K562 (cell line): ENCODE data around the gene COL9A3. TPM values are rescaled to one million over a fixed set of nuclear protein-coding genes. Genes with fewer than 3 reads are reported as not detected.
A peak's percentile ranks its signal among the peaks of the same experiment; 100 is the strongest.

Experiments
- ATAC-seq: fragments of 200-7000 bp; cut with Tn5 transposase; 3 replicates; pipeline ENCODE4 v1.9.1; 2020; ENCODE audit warnings: moderate library complexity
- BruUV-seq: library from RNA; stranded (reverse); fragments of 400-500 nt; replicated peaks from 2 replicates; lab custom pipeline; 2021; lab: Mats Ljungman, UMichigan
- CTCF ChIA-PET: fragments of 300-600 bp; formaldehyde crosslinking; extraction: SDS; loops from one replicate; lab custom pipeline; 2021; ENCODE audit warnings: low intra/inter-chr PET ratio; lab: Yijun Ruan, JAX
- POLR2A ChIA-PET: fragments of 300-600, 350-650 bp; sonication (Branson Sonifier 250); formaldehyde crosslinking; extraction: SDS; loops from one replicate; lab custom pipeline; 2021; ENCODE audit warnings: antibody characterized with exemption, inconsistent platforms; lab: Yijun Ruan, JAX
- DNase-seq, 4 experiments: peaks; one replicate each; pipeline versions ENCODE4 v3.0.0 to v3.0.0-alpha.2; 2011 to 2018; ENCODE audit warnings: low spot score in 3 of 4, mixed read lengths in 3 of 4; ENCODE audit errors: extremely low read depth in 1 of 4
- FAIRE-seq: peaks from 2 replicates; lab custom pipeline; 2011; peaks lifted over from hg19 to GRCh38; lab: Jason Lieb, UNC
- H2AFZ ChIP-seq: 2 replicates; pipeline ENCODE4 v1.6.0; 2011; ENCODE audit warnings: low read depth, low read length, control low read depth, inconsistent platforms
- H3K27ac ChIP-seq: fragments of 200-600 bp; 3 replicates; pipeline ENCODE4 v1.8.0; 2011; ENCODE audit warnings: low read depth, mild to moderate bottlenecking, control low read depth, inconsistent platforms, low read length, moderate library complexity, mixed read lengths; ENCODE audit errors: extremely low read depth
- H3K27me3 ChIP-seq, 2 experiments: fragments of 300-600 bp in 1 of 2; 2 replicates in 1 of 2; 3 replicates in 1 of 2; pipeline versions ENCODE4 v1.6.0 to v1.8.0; 2011; ENCODE audit warnings: inconsistent platforms in 2 of 2, low read length in 2 of 2, mild to moderate bottlenecking in 1 of 2, mixed read lengths in 1 of 2, moderate library complexity in 1 of 2; ENCODE audit not compliant: control insufficient read depth in 2 of 2, insufficient read depth in 2 of 2
- H3K36me3 ChIP-seq: fragments of 300-600 bp; 3 replicates; pipeline ENCODE4 v1.8.0; 2011; ENCODE audit warnings: mild to moderate bottlenecking, low read length, inconsistent platforms; ENCODE audit not compliant: control insufficient read depth, insufficient read depth
- H3K4me1 ChIP-seq, 2 experiments: fragments of 200-600 bp in 1 of 2; replicated peaks in 1 of 2; 2 replicates in 1 of 2; 3 replicates in 1 of 2; pipeline versions ENCODE4 v1.5.1 to v1.8.0; 2011; ENCODE audit warnings: inconsistent platforms in 2 of 2, low read length in 2 of 2, mild to moderate bottlenecking in 1 of 2, mixed read lengths in 1 of 2, moderate library complexity in 1 of 2; ENCODE audit not compliant: control insufficient read depth in 2 of 2, insufficient read depth in 2 of 2
- H3K4me2 ChIP-seq: 2 replicates; pipeline ENCODE4 v1.6.1; 2011; ENCODE audit warnings: low read length, control low read depth, inconsistent platforms, mixed read lengths; ENCODE audit not compliant: insufficient read depth
- H3K4me3 ChIP-seq: fragments of 200-600 bp; sonication (generic), shearing (Covaris generic); 2 replicates; pipeline ENCODE4 v1.5.1; 2016; ENCODE audit warnings: control low read depth, inconsistent platforms
- H3K79me2 ChIP-seq: fragments of 200-600 bp; 3 replicates; pipeline ENCODE4 v1.8.0; 2011; ENCODE audit warnings: low read length, inconsistent platforms; ENCODE audit not compliant: control insufficient read depth, insufficient read depth
- H3K9ac ChIP-seq, 2 experiments: 2 replicates each; pipeline versions ENCODE4 v1.6.0 to v1.6.1; 2011; ENCODE audit warnings: low read depth in 2 of 2, low read length in 2 of 2, control low read depth in 1 of 2, inconsistent platforms in 1 of 2, mild to moderate bottlenecking in 1 of 2, mixed read lengths in 1 of 2; ENCODE audit not compliant: insufficient read depth in 1 of 2
- H3K9me1 ChIP-seq: one replicate; pipeline ENCODE4 v1.6.0; 2011; ENCODE audit warnings: inconsistent platforms, mild to moderate bottlenecking, low read length, moderate library complexity; ENCODE audit not compliant: control insufficient read depth, insufficient read depth
- H3K9me3 ChIP-seq: replicated peaks from 2 replicates; pipeline ENCODE4 v1.5.1; 2011; ENCODE audit warnings: low read depth, low read length, inconsistent platforms; ENCODE audit not compliant: control insufficient read depth, insufficient read depth
- H4K20me1 ChIP-seq: replicated peaks from 2 replicates; pipeline ENCODE4 v1.6.1; 2011; ENCODE audit warnings: low read length, inconsistent platforms, mixed read lengths; ENCODE audit not compliant: control insufficient read depth, insufficient read depth
- ATF6 ChIP-seq: sonication (generic); formaldehyde crosslinking; IDR thresholded peaks from 2 replicates; pipeline ENCODE4 v1.4.0; 2020; ENCODE audit warnings: mild to moderate bottlenecking, missing genetic modification reagents
- BRCA1 ChIP-seq, 2 experiments: fragments of 450-650 bp in 1 of 2; sonication (generic) in 1 of 2; formaldehyde crosslinking in 1 of 2; IDR thresholded peaks; 2 replicates each; pipeline versions ENCODE4 v1.5.0 to v1.6.1; 2017 to 2020; ENCODE audit warnings: mild to moderate bottlenecking in 1 of 2, missing genetic modification reagents in 1 of 2
- CBFA2T3 ChIP-seq: fragments of 450-650 bp; IDR thresholded peaks from 2 replicates; pipeline ENCODE4 v1.6.1; 2017
- CEBPG ChIP-seq, 3 experiments: fragments of 200-800 bp in 1 of 3; sonication (Bioruptor generic) in 1 of 3; sonication (generic) in 1 of 3; formaldehyde crosslinking in 1 of 3; IDR thresholded peaks in 2 of 3; conservative IDR thresholded peaks in 1 of 3; 2 replicates each; pipeline versions ENCODE4 v1.6.1 to v1.8.0; 2016 to 2022; ENCODE audit warnings: missing compliant biosample characterization in 2 of 3, missing genetic modification characterization in 2 of 3, mild to moderate bottlenecking in 1 of 3, missing genetic modification reagents in 1 of 3
- CREB3L1 ChIP-seq: fragments of 450-650 bp; IDR thresholded peaks from 2 replicates; pipeline ENCODE4 v1.6.1; 2014; ENCODE audit warnings: low read depth, mild to moderate bottlenecking, moderate library complexity, borderline replicate concordance
- FOS ChIP-seq: IDR thresholded peaks from 3 replicates; pipeline ENCODE4 v1.6.1; 2011; ENCODE audit not compliant: insufficient read length; ENCODE audit errors: extremely low read depth
- FOSL1 ChIP-seq: fragments of 200-800 bp; sonication (Bioruptor generic); conservative IDR thresholded peaks from 2 replicates; pipeline ENCODE4 v1.6.1; 2016; ENCODE audit warnings: missing genetic modification characterization, missing compliant biosample characterization
- FOXJ2 ChIP-seq: fragments of 200-800 bp; sonication (Bioruptor generic); IDR thresholded peaks from 2 replicates; pipeline ENCODE4 v1.6.1; 2016; ENCODE audit warnings: missing genetic modification characterization, missing compliant biosample characterization
- KAT8 ChIP-seq: fragments of 450-650 bp; IDR thresholded peaks from 2 replicates; pipeline ENCODE4 v1.6.1; 2016; ENCODE audit warnings: low read depth, mild to moderate bottlenecking
- MYBL2 ChIP-seq, 2 experiments: fragments of 450-650 bp in 1 of 2; sonication (generic) in 1 of 2; formaldehyde crosslinking in 1 of 2; IDR thresholded peaks; 2 replicates each; pipeline versions ENCODE4 v1.6.1 to v1.8.1; 2017 to 2022; ENCODE audit warnings: borderline replicate concordance in 1 of 2, inconsistent platforms in 1 of 2, low read depth in 1 of 2, mild to moderate bottlenecking in 1 of 2, missing genetic modification reagents in 1 of 2, moderate library complexity in 1 of 2
- NBN ChIP-seq: fragments of 450-650 bp; IDR thresholded peaks from 2 replicates; pipeline ENCODE4 v1.6.1; 2016; ENCODE audit warnings: low read depth, mild to moderate bottlenecking
- POLR2AphosphoS5 ChIP-seq: IDR thresholded peaks from 2 replicates; pipeline ENCODE4 v1.6.1; 2011; ENCODE audit warnings: mild to moderate bottlenecking, low read depth, low read length, moderate library complexity; ENCODE audit not compliant: control insufficient read depth, insufficient read depth
- POLR2B ChIP-seq: fragments of 450-650 bp; IDR thresholded peaks from 2 replicates; pipeline ENCODE4 v1.6.1; 2018; ENCODE audit warnings: low read depth; ENCODE audit not compliant: partially characterized antibody
- RBM15 ChIP-seq: fragments of 200-400 bp; formaldehyde crosslinking; IDR thresholded peaks from 2 replicates; pipeline ENCODE4 v1.6.1; 2018; ENCODE audit warnings: mild to moderate bottlenecking, low read length, moderate library complexity; ENCODE audit not compliant: insufficient read depth
- USF1 ChIP-seq: sonication (generic); formaldehyde crosslinking; IDR thresholded peaks from 2 replicates; pipeline ENCODE4 v1.9.0; 2022; ENCODE audit warnings: mild to moderate bottlenecking, missing genetic modification reagents
- ZNF184 ChIP-seq: sonication (generic); formaldehyde crosslinking; IDR thresholded peaks from 2 replicates; pipeline ENCODE4 v1.5.0; 2020; ENCODE audit warnings: missing genetic modification reagents
- ZNF311 ChIP-seq: fragments of 250-450 bp; sonication (Bioruptor Pico); IDR thresholded peaks from 2 replicates; pipeline ENCODE4 v1.4.0; 2020; ENCODE audit warnings: mild to moderate bottlenecking, moderate library complexity
- WGBS: fragments of 100-300 bp; shearing (Covaris generic); methylation state at CpG from one replicate; pipeline ENCODE4 v1.1.6; 2016; ENCODE audit warnings: low coverage, mixed read lengths; ENCODE audit not compliant: insufficient coverage; ENCODE audit errors: missing lambda C conversion rate; 5-methylcytosine and 5-hydroxymethylcytosine counted together
- in situ Hi-C: fragments of 300-500 bp; cut with MboI; formaldehyde crosslinking; loops from 4 replicates; pipeline ENCODE4 v1.15.0; 2018; ENCODE audit warnings: inconsistent platforms, mixed read lengths
- intact Hi-C: fragments of 100-400 bp; cut with micrococcal nuclease; formaldehyde crosslinking; loops from 2 replicates; pipeline ENCODE4 v1.14.2; 2022
- polyA plus RNA-seq, 8 experiments: library from polyadenylated mRNA; depleted of rRNA in 4 of 8; stranded (reverse) in 5 of 8; unstranded in 3 of 8; fragments of >200 nt; fragmentation: Nextera tagmentation in 2 of 8; fragmentation: Illumina TruSeq in 1 of 8; extraction: Ambion mirVana in 2 of 8; extraction: Trizol in 1 of 8; gene quantifications; 2 replicates each; pipeline versions ENCODE4 v1.2.1 to v1.2.3, GENCODE V29; 2011 to 2014; ENCODE audit warnings: inconsistent platforms in 1 of 8, missing spikeins in 1 of 8
- total RNA-seq, 7 experiments: library from RNA; depleted of rRNA in 6 of 7; stranded (reverse); fragments of >200 nt in 6 of 7; fragmentation: Illumina TruSeq in 2 of 7; extraction: Trizol in 2 of 7; gene quantifications; 2 replicates each; pipeline versions ENCODE4 v1.2.1 to v1.2.3, GENCODE V29; 2011 to 2021; ENCODE audit warnings: low replicate concordance in 1 of 7

Gene COL9A3
- total and polyA plus RNA-seq, 9 of the 15 experiments (the other 6 are each of a cell fraction or from before 2014, with no cell fraction given): 0.14 to 3.6 (median 0.88) TPM; not detected in 1

GRCh38 chr20:62775206-62775605 is 41.6 kb upstream of the COL9A3 start:
- Histone ChIP-seq H3K36me3 (no peaks in the 10 kb centered on the region), H3K27ac (peak overlapping the region; percentile 99; the same call in 1 of the 3 replicates), H3K9me3 (no peaks in the 10 kb centered on the region), H3K27me3 (no peaks in the 10 kb centered on the region; a peak in 1 of 5 replicates), H2AFZ (peak overlapping the region; percentile 10; the same call in 1 of the 2 replicates), H3K9ac (peak overlapping the region; percentile 88 to 92; a peak in 2 of 4 replicates), H3K4me3 (peak overlapping the region; percentile 46), H3K79me2 (peaks cover 5% of the 10 kb centered on the region; the same call in 2 of the 3 replicates), H3K4me1 (peaks cover 20 to 73% of the 10 kb centered on the region in 2 experiments), H3K4me2 (peak overlapping the region; percentile 98), H4K20me1 (peaks cover 10% of the 10 kb centered on the region; the same call in 1 of the 2 replicates), H3K9me1 (no peaks in the 10 kb centered on the region)
- ChIA-PET POLR2A (interaction anchor here (0.5 to 1.2 kb wide), 4 partner anchors 11 to 224 kb away, joined by 3 read pairs; no protein-coding TSS in a partner anchor), CTCF (no interaction called here)
- DNase-seq: no peak
- no peak; the same call in 2 of the 3 replicates for ATAC-seq
- no TSS peak for BruUV-seq
- 73% methylated on average over 7 of the region's 9 CpGs for WGBS
- in situ Hi-C loops: no loop called here
- intact Hi-C loops: no loop called here
- FAIRE-seq: no peak
- TF ChIP-seq FOS: no peak
- no peak for TF ChIP-seq CREB3L1
- no peak for TF ChIP-seq ATF6 (CRISPR knock-in tag)
- no peak for TF ChIP-seq MYBL2 (IDR thresholded peaks at IDR 0.05; ENCODE audit: low read depth)
- TF ChIP-seq MYBL2 (CRISPR knock-in tag; IDR thresholded peaks at IDR 0.05; ENCODE audit: borderline replicate concordance): no peak
- no peak for TF ChIP-seq KAT8
- no peak for TF ChIP-seq USF1 (CRISPR knock-in tag)
- TF ChIP-seq POLR2AphosphoS5: 0 out of 2 replicates have a peak, but pooled peaks have one; percentile 8
- no peak for TF ChIP-seq RBM15
- peak; percentile 5 for TF ChIP-seq POLR2B
- no peak for TF ChIP-seq FOXJ2 (tag)
- TF ChIP-seq CBFA2T3: no peak
- no peak for TF ChIP-seq ZNF184 (CRISPR knock-in tag)
- TF ChIP-seq FOSL1 (tag): no peak
- 0 out of 2 replicates have a peak, but pooled peaks have one; percentile 17 for TF ChIP-seq CEBPG (CRISPR knock-in tag; IDR thresholded peaks at IDR 0.05)
- no peak for TF ChIP-seq CEBPG (tag; conservative IDR thresholded peaks at IDR 0.05 in 1 of 2, IDR thresholded peaks at IDR 0.05 in 1 of 2)
- no peak for TF ChIP-seq ZNF311
- TF ChIP-seq BRCA1 (IDR thresholded peaks at IDR 0.05): no peak
- no peak for TF ChIP-seq BRCA1 (CRISPR knock-in tag; IDR thresholded peaks at IDR 0.05)
- TF ChIP-seq NBN: no peak
